Measurements from ENCODE around the gene ALG3. TPM values are rescaled to one million over a fixed set of nuclear protein-coding genes. Genes with fewer than 3 reads are reported as not detected.

Gene ALG3
- total and polyA plus RNA-seq, 9 of the 15 experiments (the other 6 are each of a cell fraction or from before 2014, with no cell fraction given), result 37.5 to 107 (median 80.1) TPM

GRCh38 chr3:184261854-184262763, 13.3 kb upstream of the ALG3 start (continued):
- TF ChIP-seq MCM3 (IDR thresholded peaks at IDR 0.05), result no peak
- 0 out of 2 replicates have a peak, but pooled peaks have one; percentile 39 for TF ChIP-seq CREM (IDR thresholded peaks at IDR 0.05; ENCODE audit: low read depth)
- 0 out of 2 replicates have a peak, but pooled peaks have one; percentile 47 for TF ChIP-seq ZBTB2 (IDR thresholded peaks at IDR 0.05)
- 0 out of 2 replicates have a peak, but pooled peaks have one; percentile 10 for TF ChIP-seq ZNF395 (CRISPR knock-in tag; IDR thresholded peaks at IDR 0.05)
- TF ChIP-seq E2F6 (IDR thresholded peaks at IDR 0.05; ENCODE audit: borderline replicate concordance in 1 of 2, extremely low read depth in 1 of 2, insufficient read depth in 1 of 2, insufficient read length in 1 of 2, low read depth in 1 of 2, low read length in 1 of 2, poor library complexity in 1 of 2, severe bottlenecking in 1 of 2), result peak; percentile 63 to 67

All from K562 (cell line).